GM12878 (cell line): Measurements from ENCODE around the gene CFAP74. TPM values are rescaled to one million over a fixed set of nuclear protein-coding genes. Genes with fewer than 3 reads are reported as not detected.

Experiments
- ATAC-seq: fragments of 200-7000 bp; cut with Tn5 transposase; 3 replicates; pipeline ENCODE4 v1.9.1; 2020; ENCODE audit warnings: mild to moderate bottlenecking, moderate library complexity
- BruUV-seq: library from RNA; stranded (reverse); fragments of 400-500 nt; replicated peaks from 2 replicates; lab custom pipeline; 2021; lab: Mats Ljungman, UMichigan
- CTCF ChIA-PET: fragments of 300-600 bp; sonication (Branson Sonifier 250); formaldehyde crosslinking; extraction: SDS; loops from one replicate; lab custom pipeline; 2021; ENCODE audit warnings: inconsistent platforms; lab: Yijun Ruan, JAX
- POLR2A ChIA-PET: fragments of 350-600 bp; formaldehyde crosslinking; extraction: SDS; loops from one replicate; lab custom pipeline; 2021; ENCODE audit warnings: inconsistent platforms; lab: Charles Lee
- RAD21 ChIA-PET: fragments of 300-600 bp; sonication (Branson Sonifier 250); formaldehyde crosslinking; loops from one replicate; lab custom pipeline; 2023; ENCODE audit warnings: antibody characterized with exemption; ENCODE audit not compliant: unreplicated experiment; lab: Charles Lee
- SMC1A ChIA-PET: fragments of 300-600 bp; sonication (Branson Sonifier 250); formaldehyde crosslinking; loops from one replicate; lab custom pipeline; 2023; ENCODE audit not compliant: unreplicated experiment, uncharacterized antibody; lab: Charles Lee
- DNase-seq: peaks from one replicate; pipeline ENCODE4 v3.0.0-alpha.2; 2011; ENCODE audit warnings: low read depth, low spot score
- FAIRE-seq: peaks from 3 replicates; lab custom pipeline; 2011; peaks lifted over from hg19 to GRCh38; lab: Jason Lieb, UNC
- H2AFZ ChIP-seq: 2 replicates; pipeline ENCODE4 v1.6.0; 2011; ENCODE audit warnings: low read depth, low read length, control low read depth; ENCODE audit not compliant: control insufficient read depth
- H3K27ac ChIP-seq: 2 replicates; pipeline ENCODE4 v1.5.1; 2011; ENCODE audit warnings: control low read depth; ENCODE audit not compliant: control insufficient read depth, insufficient read depth
- H3K27me3 ChIP-seq, 2 experiments: replicated peaks in 1 of 2; 2 replicates each; pipeline versions ENCODE4 v1.6.0 to v1.6.1; 2011; ENCODE audit warnings: low read length in 1 of 2; ENCODE audit not compliant: control insufficient read depth in 2 of 2, insufficient read depth in 2 of 2
- H3K36me3 ChIP-seq, 2 experiments: 2 replicates each; pipeline ENCODE4 v1.5.1; 2011; ENCODE audit warnings: low read length in 1 of 2; ENCODE audit not compliant: control insufficient read depth in 2 of 2, insufficient read depth in 2 of 2
- H3K4me1 ChIP-seq: 2 replicates; pipeline ENCODE4 v1.6.1; 2011; ENCODE audit warnings: mild to moderate bottlenecking, low read length, moderate library complexity, mixed read lengths; ENCODE audit not compliant: control insufficient read depth, insufficient read depth
- H3K4me2 ChIP-seq: 2 replicates; pipeline ENCODE4 v1.6.0; 2011; ENCODE audit warnings: control low read depth; ENCODE audit not compliant: control insufficient read depth, insufficient read depth
- H3K4me3 ChIP-seq: fragments of 200-600 bp; sonication (generic); 2 replicates; pipeline ENCODE4 v1.5.1; 2016
- H3K79me2 ChIP-seq: 2 replicates; pipeline ENCODE4 v1.6.0; 2011; ENCODE audit warnings: low read length; ENCODE audit not compliant: control insufficient read depth, insufficient read depth
- H3K9ac ChIP-seq: 2 replicates; pipeline ENCODE4 v1.8.0; 2011; ENCODE audit warnings: low read length, control low read depth, mixed read lengths; ENCODE audit not compliant: control insufficient read depth, insufficient read depth
- H3K9me3 ChIP-seq: replicated peaks from 3 replicates; pipeline ENCODE4 v1.5.1; 2011; ENCODE audit warnings: mild to moderate bottlenecking, low read length; ENCODE audit not compliant: control insufficient read depth, insufficient read depth
- H4K20me1 ChIP-seq: 2 replicates; pipeline ENCODE4 v1.6.0; 2011; ENCODE audit not compliant: control insufficient read depth, insufficient read depth
- GABPA ChIP-seq: IDR thresholded peaks from 2 replicates; pipeline ENCODE4 v1.6.1; 2014; ENCODE audit warnings: antibody characterized with exemption, low read depth, mild to moderate bottlenecking, inconsistent platforms
- SKIL ChIP-seq: fragments of 450-650 bp; IDR thresholded peaks from 2 replicates; pipeline ENCODE4 v1.6.1; 2017; ENCODE audit warnings: mild to moderate bottlenecking, low read depth, inconsistent platforms; ENCODE audit not compliant: poor library complexity, severe bottlenecking
- WGBS: methylation state at CpG from one replicate; pipeline ENCODE4 v1.1.6; 2016; ENCODE audit warnings: low lambda C conversion rate; ENCODE audit not compliant: insufficient replicate concordance, insufficient coverage; ENCODE audit errors: missing lambda C conversion rate; 5-methylcytosine and 5-hydroxymethylcytosine counted together
- in situ Hi-C: fragments of 300-500 bp; cut with MboI; formaldehyde crosslinking; loops from 9 replicates; pipeline ENCODE4 v1.14.3; 2018; ENCODE audit warnings: mixed read lengths
- intact Hi-C: fragments of 100-400 bp; cut with micrococcal nuclease; formaldehyde crosslinking; loops from one replicate; pipeline ENCODE4 v1.14.2; 2022; ENCODE audit not compliant: unreplicated experiment
- polyA plus RNA-seq, 11 experiments: library from polyadenylated mRNA; depleted of rRNA in 4 of 11; unstranded in 6 of 11; stranded (reverse) in 5 of 11; fragments of >200 nt; fragmentation: Nextera tagmentation in 4 of 11; fragmentation: Illumina TruSeq in 1 of 11; extraction: Ambion mirVana in 4 of 11; extraction: Trizol in 1 of 11; gene quantifications; 1 replicate in 1 of 11; 2 replicates in 10 of 11; pipeline versions ENCODE4 v1.2.1 to v1.2.3, GENCODE V29; 2011 to 2016; ENCODE audit warnings: inconsistent platforms in 2 of 11, missing spikeins in 2 of 11, low read depth in 1 of 11
- total RNA-seq, 4 experiments: library from RNA; depleted of rRNA in 3 of 4; stranded (reverse); fragments of >200 nt in 3 of 4; fragmentation: Illumina TruSeq in 1 of 4; extraction: Trizol in 1 of 4; gene quantifications; 2 replicates each; pipeline versions ENCODE4 v1.2.1 to v1.2.3, GENCODE V29; 2013 to 2021
- TF ChIP-seq, protein P1 (sequence below), 3 experiments: IDR thresholded peaks in 2 of 3; conservative IDR thresholded peaks in 1 of 3; 2 replicates each; pipeline ENCODE4 v1.5.1; 2011; ENCODE audit warnings: low read depth in 3 of 3, low read length in 3 of 3, mild to moderate bottlenecking in 3 of 3, control low read depth in 2 of 3, moderate library complexity in 2 of 3, inconsistent platforms in 1 of 3, mixed read lengths in 1 of 3; ENCODE audit not compliant: control insufficient read depth in 2 of 3, insufficient read depth in 1 of 3; ENCODE audit errors: extremely low read depth in 1 of 3

Gene CFAP74
- total and polyA plus RNA-seq, 10 of the 15 experiments (the other 5 are each of a cell fraction or from before 2014, with no cell fraction given) = 0.01 TPM; not detected in 9

DNA sequence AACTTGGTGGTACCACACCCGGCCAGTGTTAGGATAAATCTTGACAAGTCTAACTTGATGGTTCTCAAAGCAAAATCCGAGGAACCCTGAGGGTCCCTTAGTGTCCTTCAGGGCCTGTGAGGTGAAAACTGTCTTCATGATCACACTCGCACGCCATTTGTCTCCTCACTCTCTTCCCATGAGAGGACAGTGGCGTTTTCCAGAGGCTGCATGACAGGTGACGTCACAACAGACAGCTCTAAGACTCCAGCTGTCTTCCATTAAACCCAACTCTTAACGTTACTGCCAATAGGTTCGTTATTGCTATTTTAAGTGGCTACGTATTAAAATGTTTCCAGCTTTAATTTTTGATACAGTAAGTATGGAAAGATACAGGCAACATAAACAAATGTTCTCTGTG, 13.8 kb downstream of the CFAP74 start:
- intact Hi-C loops (no loop called here), in situ Hi-C loops (no loop called here)
- no peaks in the 10 kb centered on the region for H3K9me3 ChIP-seq
- H3K4me1 ChIP-seq = no peaks in the 10 kb centered on the region
- SMC1A ChIA-PET = no interaction called here
- RAD21 ChIA-PET = no interaction called here
- H3K36me3 ChIP-seq = no peaks in the 10 kb centered on the region
- POLR2A ChIA-PET = no interaction called here
- no peak overlapping the region for H3K27ac ChIP-seq
- H3K4me2 ChIP-seq = no peak overlapping the region
- H3K9ac ChIP-seq = no peak overlapping the region
- H3K4me3 ChIP-seq = no peak overlapping the region
- CTCF ChIA-PET = interaction anchor here (0.6 kb wide), 1 partner anchor 51 kb away, joined by 3 read pairs; no protein-coding TSS in a partner anchor
- WGBS = 44% methylated on average over 9 of the region's 9 CpGs
- H3K27me3 ChIP-seq = no peaks in the 10 kb centered on the region
- no peak for ATAC-seq
- H2AFZ ChIP-seq = no peak overlapping the region
- no TSS peak for BruUV-seq
- TF ChIP-seq, protein P1, sequence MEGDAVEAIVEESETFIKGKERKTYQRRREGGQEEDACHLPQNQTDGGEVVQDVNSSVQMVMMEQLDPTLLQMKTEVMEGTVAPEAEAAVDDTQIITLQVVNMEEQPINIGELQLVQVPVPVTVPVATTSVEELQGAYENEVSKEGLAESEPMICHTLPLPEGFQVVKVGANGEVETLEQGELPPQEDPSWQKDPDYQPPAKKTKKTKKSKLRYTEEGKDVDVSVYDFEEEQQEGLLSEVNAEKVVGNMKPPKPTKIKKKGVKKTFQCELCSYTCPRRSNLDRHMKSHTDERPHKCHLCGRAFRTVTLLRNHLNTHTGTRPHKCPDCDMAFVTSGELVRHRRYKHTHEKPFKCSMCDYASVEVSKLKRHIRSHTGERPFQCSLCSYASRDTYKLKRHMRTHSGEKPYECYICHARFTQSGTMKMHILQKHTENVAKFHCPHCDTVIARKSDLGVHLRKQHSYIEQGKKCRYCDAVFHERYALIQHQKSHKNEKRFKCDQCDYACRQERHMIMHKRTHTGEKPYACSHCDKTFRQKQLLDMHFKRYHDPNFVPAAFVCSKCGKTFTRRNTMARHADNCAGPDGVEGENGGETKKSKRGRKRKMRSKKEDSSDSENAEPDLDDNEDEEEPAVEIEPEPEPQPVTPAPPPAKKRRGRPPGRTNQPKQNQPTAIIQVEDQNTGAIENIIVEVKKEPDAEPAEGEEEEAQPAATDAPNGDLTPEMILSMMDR (IDR thresholded peaks at IDR 0.05 in 2 of 3, conservative IDR thresholded peaks at IDR 0.05 in 1 of 3; ENCODE audit: control insufficient read depth in 2 of 3, extremely low read depth in 1 of 3, insufficient read depth in 1 of 3, low read depth in 3 of 3, low read length in 3 of 3) = no peak
- no peak for TF ChIP-seq SKIL
- TF ChIP-seq GABPA = no peak
- no peaks in the 10 kb centered on the region for H4K20me1 ChIP-seq
- no peak for FAIRE-seq
- no peak for DNase-seq
- H3K79me2 ChIP-seq = no peaks in the 10 kb centered on the region
